ENCODE data around the gene AGBL4.

Gene AGBL4

DNA sequence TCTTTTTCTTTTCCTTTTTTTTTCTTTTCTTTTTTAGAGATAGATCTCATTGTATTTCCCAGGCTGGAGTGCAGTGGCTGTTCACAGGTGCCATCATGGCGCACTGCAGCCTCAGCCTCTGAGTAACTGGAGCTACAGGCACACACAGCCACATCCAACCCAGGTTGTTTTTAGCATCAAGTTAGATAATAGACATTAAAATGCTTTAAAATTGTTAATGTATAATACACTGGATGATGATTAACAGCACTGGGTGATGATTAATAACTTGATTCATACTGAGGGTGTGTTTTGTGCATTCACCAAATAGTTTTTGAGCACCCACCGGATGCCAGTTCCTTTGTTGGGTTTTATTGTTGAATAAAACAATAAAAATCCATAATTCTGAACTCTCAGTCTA lies 1322.3 kb downstream of the AGBL4 start:
- Histone ChIP-seq H3K4me1 (ENCODE audit: insufficient read depth, low read length) (no peaks in the 10 kb centered on the region), H3K36me3 (ENCODE audit: insufficient read depth, low read length) (no peaks in the 10 kb centered on the region), H3K9me3 (ENCODE audit: control insufficient read depth, insufficient read depth, low read length) (no peaks in the 10 kb centered on the region), H3K9ac (ENCODE audit: low read depth, low read length) (no peak overlapping the region)

DNA sequence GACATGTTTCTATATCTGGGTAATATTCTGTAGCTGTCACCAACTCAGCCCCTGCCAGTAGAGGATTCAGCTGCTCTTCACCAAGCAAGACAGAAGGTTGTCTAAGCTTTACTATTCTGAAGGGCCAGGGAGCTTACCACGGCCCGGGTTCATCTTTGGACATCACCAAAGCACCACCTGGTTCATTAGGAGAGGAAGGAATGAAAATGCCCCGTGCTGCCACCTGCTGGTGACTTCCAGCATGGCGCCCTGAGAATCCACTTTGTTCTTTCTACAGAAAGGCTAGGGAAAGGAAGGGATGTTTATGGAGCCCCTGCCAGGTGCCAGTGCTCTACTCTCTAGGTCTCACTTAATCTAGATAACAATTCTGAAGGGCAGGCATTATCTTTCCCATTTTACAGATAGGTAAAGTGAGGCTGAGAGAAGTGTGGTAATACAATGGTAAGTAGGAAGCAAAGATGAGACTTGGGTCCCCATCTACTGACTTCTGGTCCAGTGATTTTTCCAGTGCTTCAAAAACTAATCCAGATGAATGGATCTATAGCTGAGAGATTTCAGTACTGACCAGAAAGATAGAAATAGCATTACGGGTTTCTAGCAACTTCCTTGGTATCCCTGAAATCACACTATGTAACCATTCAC lies 1326.6 kb downstream of the AGBL4 start:
- H3K9me3 ChIP-seq (ENCODE audit: control insufficient read depth, insufficient read depth, low read length): no peaks in the 10 kb centered on the region
- H3K4me1 ChIP-seq (ENCODE audit: insufficient read depth, low read length): peaks cover 5% of the 10 kb centered on the region; the same call in 1 of the 2 replicates
- no peaks in the 10 kb centered on the region for H3K36me3 ChIP-seq (ENCODE audit: insufficient read depth, low read length)
- H3K9ac ChIP-seq (ENCODE audit: low read depth, low read length): no peak overlapping the region

DNA sequence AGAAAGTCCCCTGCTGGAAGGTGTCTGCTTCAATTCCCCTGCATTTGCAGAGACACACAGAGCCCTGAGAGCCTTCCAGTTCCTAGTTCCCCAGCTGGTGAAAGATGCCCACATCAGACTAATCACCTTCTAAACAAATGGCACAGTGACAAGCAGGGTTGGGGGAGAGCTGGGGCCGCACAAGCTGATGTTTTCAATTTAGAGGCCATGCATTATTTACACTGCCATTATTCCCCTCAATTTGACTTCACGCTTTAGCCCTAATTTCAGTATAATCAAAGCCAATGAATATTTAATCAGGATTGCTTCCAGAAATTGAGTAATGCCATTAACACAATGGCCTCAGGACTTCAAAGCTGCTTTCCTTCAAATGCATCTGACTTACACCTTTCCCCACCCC lies 1328.6 kb downstream of the AGBL4 start:
- no peaks in the 10 kb centered on the region for H3K36me3 ChIP-seq (ENCODE audit: insufficient read depth, low read length)
- H3K4me1 ChIP-seq (ENCODE audit: insufficient read depth, low read length): peaks cover 5% of the 10 kb centered on the region; the same call in 1 of the 2 replicates
- H3K9ac ChIP-seq (ENCODE audit: low read depth, low read length): no peak overlapping the region
- no peaks in the 10 kb centered on the region for H3K9me3 ChIP-seq (ENCODE audit: control insufficient read depth, insufficient read depth, low read length)

DNA sequence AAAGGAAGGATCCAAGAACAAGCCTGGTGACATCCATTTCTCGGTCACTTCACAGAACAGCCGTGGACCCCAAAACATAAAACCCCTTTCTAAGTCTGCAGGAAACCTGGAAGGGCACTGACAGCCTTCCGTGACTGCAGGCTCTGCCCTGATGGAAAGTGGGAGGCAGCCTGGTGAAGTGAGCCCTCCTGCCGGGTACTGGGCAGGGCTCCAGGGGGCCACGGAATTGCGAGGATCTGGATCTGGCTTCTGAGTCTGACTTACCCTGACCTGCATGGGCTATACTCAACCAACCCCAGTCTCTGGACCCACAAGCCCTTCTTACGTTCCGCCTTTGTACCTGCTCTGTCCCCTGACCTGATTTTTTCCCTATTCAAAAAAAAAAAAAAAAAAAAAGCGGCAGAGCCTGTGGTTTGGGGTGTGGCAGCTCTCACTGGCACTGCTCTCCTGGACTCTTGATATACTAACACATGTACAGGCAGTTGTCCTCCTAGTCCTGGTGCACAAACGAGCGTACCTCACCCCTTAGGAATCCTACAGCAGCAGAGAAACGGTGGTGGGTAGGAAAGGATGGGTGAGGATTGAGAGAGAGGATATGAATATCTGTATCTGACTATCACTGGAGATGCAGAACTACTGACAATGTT lies 1330.0 kb downstream of the AGBL4 start:
- Histone ChIP-seq H3K4me1 (ENCODE audit: insufficient read depth, low read length) (peaks cover 5% of the 10 kb centered on the region; the same call in 1 of the 2 replicates), H3K36me3 (ENCODE audit: insufficient read depth, low read length) (no peaks in the 10 kb centered on the region), H3K9ac (ENCODE audit: low read depth, low read length) (no peak overlapping the region), H3K9me3 (ENCODE audit: control insufficient read depth, insufficient read depth, low read length) (no peaks in the 10 kb centered on the region)

DNA sequence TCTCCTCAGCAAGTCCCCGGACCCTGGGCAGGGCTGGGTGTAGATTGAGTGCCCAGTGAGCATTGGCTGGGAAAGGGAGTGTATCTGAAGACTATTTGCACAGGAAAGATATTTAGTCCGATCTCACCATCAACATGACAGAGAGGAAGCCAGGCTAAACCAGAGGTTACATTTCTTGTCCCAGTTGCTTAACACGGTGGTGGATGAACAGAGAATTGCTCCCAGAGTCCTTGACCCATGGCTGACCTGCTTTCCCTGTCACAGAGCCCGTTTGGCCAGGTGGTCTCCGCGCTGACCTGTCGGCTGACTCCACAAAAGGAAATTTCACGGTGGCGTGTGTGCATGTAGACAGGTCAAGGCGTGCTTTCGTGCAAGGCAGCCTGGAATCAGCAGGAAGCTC lies 1330.6 kb downstream of the AGBL4 start:
- Histone ChIP-seq H3K9ac (ENCODE audit: low read depth, low read length) (no peak overlapping the region), H3K9me3 (ENCODE audit: control insufficient read depth, insufficient read depth, low read length) (no peaks in the 10 kb centered on the region), H3K4me1 (ENCODE audit: insufficient read depth, low read length) (peaks cover 6% of the 10 kb centered on the region; the same call in 1 of the 2 replicates), H3K36me3 (ENCODE audit: insufficient read depth, low read length) (no peaks in the 10 kb centered on the region)

DNA sequence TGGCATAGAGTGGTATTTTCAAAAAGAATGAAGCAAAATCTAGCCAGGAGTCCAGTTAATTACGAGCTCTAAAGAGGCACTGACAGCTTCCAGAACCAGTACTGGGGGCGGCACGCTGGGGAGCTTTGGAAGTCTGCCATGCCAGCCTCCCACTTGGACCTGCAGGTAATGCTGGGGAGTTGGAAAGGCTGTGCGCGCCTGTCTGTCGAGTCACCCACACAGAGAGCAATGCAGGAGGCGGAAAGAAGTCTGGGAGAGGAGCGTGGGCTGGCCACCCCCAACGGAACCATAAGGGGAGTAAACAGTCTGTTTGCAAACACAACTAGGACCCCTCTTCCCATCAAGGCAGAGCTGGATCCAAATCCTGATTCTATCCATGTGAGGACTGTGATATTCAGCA lies 1331.5 kb downstream of the AGBL4 start:
- Histone ChIP-seq H3K9me3 (ENCODE audit: control insufficient read depth, insufficient read depth, low read length) (no peaks in the 10 kb centered on the region), H3K36me3 (ENCODE audit: insufficient read depth, low read length) (no peaks in the 10 kb centered on the region)

DNA sequence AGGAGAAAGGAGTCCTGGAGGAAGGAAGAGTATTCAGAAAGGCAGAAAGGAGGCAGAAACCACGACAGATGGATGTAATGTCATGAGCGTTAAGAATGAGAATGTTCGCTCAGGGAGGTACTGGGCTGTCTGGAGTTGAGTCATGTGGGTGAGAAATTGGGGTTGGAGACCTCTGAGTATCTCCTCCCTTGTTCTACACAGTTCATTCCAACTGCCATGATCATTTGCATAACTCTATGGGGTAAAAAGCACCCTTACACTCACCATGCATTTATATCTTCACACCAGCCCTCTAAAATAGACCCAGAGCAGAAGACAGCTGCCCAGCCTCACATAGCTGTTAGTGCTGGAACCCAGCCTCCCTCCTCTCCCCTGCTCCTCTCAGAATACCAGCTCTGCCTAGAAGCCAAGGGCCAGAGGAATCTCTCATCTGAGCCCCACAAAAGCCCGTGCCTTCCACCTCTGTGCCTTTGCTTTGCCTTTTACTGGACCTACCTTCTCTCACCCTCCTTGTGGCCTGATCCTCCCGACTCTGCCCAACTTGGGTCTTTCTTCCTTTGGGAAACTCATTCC lies 1332.2 kb downstream of the AGBL4 start:
- peaks cover 15% of the 10 kb centered on the region for H3K4me1 ChIP-seq (ENCODE audit: insufficient read depth, low read length)
- no peaks in the 10 kb centered on the region for H3K9me3 ChIP-seq (ENCODE audit: control insufficient read depth, insufficient read depth, low read length)
- H3K36me3 ChIP-seq (ENCODE audit: insufficient read depth, low read length): no peaks in the 10 kb centered on the region
- H3K9ac ChIP-seq (ENCODE audit: low read depth, low read length): no peak overlapping the region

More for the DNA sequence above, 1331.5 kb downstream of the AGBL4 start:
- Histone ChIP-seq H3K4me1 (ENCODE audit: insufficient read depth, low read length) (peaks cover 15% of the 10 kb centered on the region), H3K9ac (ENCODE audit: low read depth, low read length) (no peak overlapping the region)

DNA sequence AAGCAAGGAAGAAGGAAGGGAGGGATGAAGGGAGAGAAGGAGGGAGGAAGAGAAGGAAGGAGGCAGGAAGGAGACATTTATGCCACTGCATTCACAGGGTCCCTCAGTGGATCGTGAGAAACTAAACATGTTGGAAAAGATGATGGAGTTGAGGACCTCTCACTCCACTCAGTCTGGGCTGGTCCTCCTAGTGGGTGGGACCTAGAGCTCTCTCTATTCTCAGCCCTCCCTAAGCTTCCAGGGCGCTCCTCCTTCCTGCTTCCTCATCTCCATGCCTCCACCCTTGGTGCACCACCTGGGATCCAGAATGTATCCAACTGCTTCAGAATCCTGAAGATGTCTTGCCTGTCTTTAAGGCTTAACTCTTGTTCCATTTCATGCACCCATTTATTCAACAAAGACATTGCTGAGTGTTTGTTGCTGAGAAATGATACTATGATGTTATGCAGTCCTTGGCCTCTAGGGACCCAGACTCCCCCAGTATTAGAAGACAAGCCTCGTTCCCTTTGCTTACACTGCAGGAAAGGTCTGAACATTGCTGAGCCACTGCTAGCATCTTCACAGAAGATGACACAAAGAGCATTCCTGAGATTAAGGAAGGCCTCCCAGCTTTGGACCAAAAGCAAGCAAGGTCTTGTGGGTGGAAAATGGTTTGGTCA lies 1335.5 kb downstream of the AGBL4 start:
- no peaks in the 10 kb centered on the region for H3K9me3 ChIP-seq (ENCODE audit: control insufficient read depth, insufficient read depth, low read length)

DNA sequence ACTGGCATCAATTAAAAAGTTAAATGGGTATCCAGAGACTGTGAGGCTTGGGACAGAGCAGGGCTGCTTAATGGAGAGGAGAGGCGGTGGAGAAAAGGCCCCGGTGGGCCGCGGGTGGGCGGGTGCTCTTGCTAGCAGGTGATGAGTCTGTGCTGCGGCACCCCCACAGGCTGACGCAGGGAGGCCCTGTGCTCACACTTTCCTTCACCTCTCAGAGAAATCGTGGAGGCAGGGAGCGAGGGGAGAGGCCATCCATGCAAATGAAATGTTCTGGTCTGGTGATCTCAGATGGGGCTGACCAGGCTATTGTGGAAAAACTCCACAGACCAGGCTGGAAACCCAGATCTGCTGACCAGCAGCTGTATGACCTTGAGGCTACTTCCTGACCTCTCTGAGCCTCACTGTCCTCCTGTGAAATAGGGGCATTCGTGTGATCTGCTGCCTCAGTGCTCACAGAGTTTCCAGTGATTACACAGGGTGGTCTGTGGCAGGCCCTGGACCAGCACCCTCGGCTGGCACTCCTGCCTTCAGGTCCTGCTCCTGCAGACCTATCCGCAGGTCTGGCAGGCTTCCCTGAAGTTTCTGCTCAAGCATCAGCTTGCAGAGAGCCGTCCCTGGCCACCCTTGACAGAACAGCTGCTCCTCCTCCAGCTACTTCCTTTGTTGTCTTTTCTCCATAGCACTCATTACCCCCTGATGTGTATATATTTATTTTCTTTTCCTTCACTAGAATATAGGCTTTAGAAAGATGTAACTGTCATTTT lies 1336.3 kb downstream of the AGBL4 start:
- Histone ChIP-seq H3K9me3 (ENCODE audit: control insufficient read depth, insufficient read depth, low read length) (no peaks in the 10 kb centered on the region), H3K9ac (ENCODE audit: low read depth, low read length) (no peak overlapping the region), H3K4me1 (ENCODE audit: insufficient read depth, low read length) (peaks cover 10% of the 10 kb centered on the region), H3K36me3 (ENCODE audit: insufficient read depth, low read length) (no peaks in the 10 kb centered on the region)

More for the DNA sequence above, 1335.5 kb downstream of the AGBL4 start:
- Histone ChIP-seq H3K9ac (ENCODE audit: low read depth, low read length) (no peak overlapping the region), H3K36me3 (ENCODE audit: insufficient read depth, low read length) (no peaks in the 10 kb centered on the region), H3K4me1 (ENCODE audit: insufficient read depth, low read length) (peaks cover 10% of the 10 kb centered on the region)

DNA sequence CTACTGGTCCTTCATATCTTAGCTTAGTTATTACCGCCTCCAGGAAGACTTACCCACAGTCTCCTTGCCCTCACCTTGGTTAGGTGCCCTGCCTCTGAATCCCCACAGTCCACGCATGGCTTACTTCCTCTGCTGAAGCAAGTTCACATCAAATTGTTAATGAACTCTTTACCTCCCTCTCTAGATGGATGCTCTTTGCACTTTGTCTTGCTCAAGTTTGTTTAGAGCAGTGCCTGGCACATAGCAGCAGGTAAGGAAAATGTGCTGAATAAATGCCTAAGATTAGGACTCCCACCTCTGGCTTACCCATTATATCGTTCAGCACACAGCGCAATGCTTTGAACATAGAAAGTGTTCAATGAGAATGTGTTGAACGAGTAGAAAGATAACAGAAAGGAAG lies 1337.6 kb downstream of the AGBL4 start:
- peaks cover 14% of the 10 kb centered on the region for H3K4me1 ChIP-seq (ENCODE audit: insufficient read depth, low read length)
- no peaks in the 10 kb centered on the region for H3K9me3 ChIP-seq (ENCODE audit: control insufficient read depth, insufficient read depth, low read length)
- no peaks in the 10 kb centered on the region for H3K36me3 ChIP-seq (ENCODE audit: insufficient read depth, low read length)
- no peak overlapping the region for H3K9ac ChIP-seq (ENCODE audit: low read depth, low read length)

DNA sequence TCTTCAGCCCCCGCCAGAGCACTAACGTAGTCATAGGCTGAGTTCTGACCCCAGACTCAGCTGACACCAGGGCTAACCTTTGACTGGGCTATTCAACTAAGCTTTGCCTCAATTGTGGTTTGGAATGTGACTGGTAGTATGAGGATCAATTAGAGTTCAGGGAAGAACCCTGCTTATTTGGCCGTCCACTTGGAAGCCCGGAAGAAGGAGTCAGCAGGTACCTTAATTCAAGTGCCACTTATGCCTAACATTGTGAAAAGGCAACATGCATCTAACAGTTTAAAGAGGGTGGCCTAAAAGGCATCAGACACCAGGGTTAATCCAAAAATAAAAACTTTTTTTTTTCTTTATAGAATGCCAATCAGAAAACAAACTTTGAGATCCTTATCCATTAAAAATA lies 1339.4 kb downstream of the AGBL4 start:
- H3K36me3 ChIP-seq (ENCODE audit: insufficient read depth, low read length): no peaks in the 10 kb centered on the region
- peaks cover 17% of the 10 kb centered on the region for H3K4me1 ChIP-seq (ENCODE audit: insufficient read depth, low read length)
- no peaks in the 10 kb centered on the region for H3K9me3 ChIP-seq (ENCODE audit: control insufficient read depth, insufficient read depth, low read length)
- H3K9ac ChIP-seq (ENCODE audit: low read depth, low read length): no peak overlapping the region

DNA sequence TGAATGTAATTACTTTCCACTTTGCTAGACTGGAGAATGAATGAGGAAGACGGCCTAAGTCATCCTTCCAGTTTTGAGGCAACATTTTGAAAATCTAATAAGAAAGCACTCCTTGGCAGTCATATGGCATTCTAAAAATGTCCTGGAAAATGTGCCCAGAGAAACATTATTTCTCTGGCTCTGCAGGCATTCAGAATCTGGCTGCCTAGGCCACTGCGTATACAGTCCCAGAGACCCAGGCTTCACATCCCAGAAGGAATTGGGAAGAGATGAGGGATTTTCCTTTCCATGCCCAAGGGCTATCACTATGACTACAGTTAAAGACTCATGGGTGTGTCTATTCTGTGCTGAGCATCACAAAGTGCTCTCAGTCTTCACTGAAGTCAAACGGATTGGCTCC lies 1339.9 kb downstream of the AGBL4 start:
- no peak overlapping the region for H3K9ac ChIP-seq (ENCODE audit: low read depth, low read length)
- H3K36me3 ChIP-seq (ENCODE audit: insufficient read depth, low read length): no peaks in the 10 kb centered on the region
- peaks cover 17% of the 10 kb centered on the region for H3K4me1 ChIP-seq (ENCODE audit: insufficient read depth, low read length)
- H3K9me3 ChIP-seq (ENCODE audit: control insufficient read depth, insufficient read depth, low read length): no peaks in the 10 kb centered on the region

DNA sequence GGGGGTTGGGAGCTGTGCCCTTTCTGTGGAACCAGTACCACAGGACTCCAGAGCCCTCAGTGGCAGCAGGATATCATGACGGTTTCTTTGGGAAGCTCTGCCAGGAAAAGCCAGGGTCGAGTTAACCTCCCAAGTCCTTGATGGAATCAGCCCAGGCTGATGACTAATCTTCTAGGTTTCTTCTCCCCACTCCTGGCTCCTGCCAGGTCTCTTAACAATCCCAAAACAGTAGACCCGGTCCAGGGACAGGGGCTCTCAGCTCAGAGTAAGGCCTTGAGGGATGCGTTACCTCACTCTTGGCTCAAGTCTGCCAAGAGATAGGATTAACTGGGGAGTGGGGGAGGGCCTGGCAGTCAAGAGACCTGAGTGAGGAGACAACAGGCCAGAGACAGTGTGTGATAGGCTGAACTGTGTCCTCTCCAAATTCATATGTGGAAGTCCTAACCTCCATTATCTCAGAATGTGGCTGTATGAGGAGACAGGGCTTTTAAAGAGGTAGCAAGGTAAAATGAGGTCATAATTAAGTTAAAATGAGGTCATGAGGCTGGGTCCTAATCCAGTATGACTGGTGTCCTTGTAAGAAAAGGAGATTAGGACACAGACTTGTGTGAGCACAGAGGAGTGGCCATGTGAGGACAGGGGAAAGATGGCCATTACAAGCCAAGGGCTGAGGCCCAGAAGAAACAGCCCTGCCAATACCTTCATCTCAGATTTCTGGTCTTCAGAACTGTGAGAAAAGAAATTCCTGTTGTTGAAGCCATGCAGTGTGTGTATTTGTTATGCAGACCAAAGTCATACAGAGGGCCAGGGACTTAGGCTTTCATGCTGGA lies 1342.1 kb downstream of the AGBL4 start:
- Histone ChIP-seq H3K9me3 (ENCODE audit: control insufficient read depth, insufficient read depth, low read length) (no peaks in the 10 kb centered on the region), H3K4me1 (ENCODE audit: insufficient read depth, low read length) (peaks cover 8% of the 10 kb centered on the region), H3K9ac (ENCODE audit: low read depth, low read length) (no peak overlapping the region), H3K36me3 (ENCODE audit: insufficient read depth, low read length) (no peaks in the 10 kb centered on the region)

All from ES-I3 (cell line).